Cardiac fibroblast (primary cell): ENCODE measurements around the gene NUDT19.

Source experiments
- DNase-seq, 2 donors: peaks; one replicate each; pipeline versions ENCODE4 v3.0.0 to v3.0.0-alpha.2; 2010; ENCODE audit warnings: low read depth in 2 of 2
- H3K4me3 ChIP-seq, 2 donors: replicated peaks in 1 of 2; 1 replicate in 1 of 2; 2 replicates in 1 of 2; pipeline ENCODE4 v1.5.1; 2011; ENCODE audit warnings: low read depth in 2 of 2, low read length in 2 of 2, mild to moderate bottlenecking in 2 of 2, moderate library complexity in 1 of 2
- CTCF ChIP-seq: IDR thresholded peaks from one replicate; pipeline ENCODE4 v1.5.1; 2011; ENCODE audit warnings: low read depth, mild to moderate bottlenecking, low read length, inconsistent platforms

Gene NUDT19

GRCh38 chr19:32719611-32720059 is 28.0 kb downstream of the NUDT19 start, which contains the start of gene TDRD12:
Gene TDRD12, plus strand, starts transcription at chr19:32719767. Its CDS starts 306 bp downstream, at chr19:32720073.
- TF ChIP-seq CTCF = no peak
- no peak for DNase-seq
- H3K4me3 ChIP-seq = no peak within 1 kb of the TSS

DNA sequence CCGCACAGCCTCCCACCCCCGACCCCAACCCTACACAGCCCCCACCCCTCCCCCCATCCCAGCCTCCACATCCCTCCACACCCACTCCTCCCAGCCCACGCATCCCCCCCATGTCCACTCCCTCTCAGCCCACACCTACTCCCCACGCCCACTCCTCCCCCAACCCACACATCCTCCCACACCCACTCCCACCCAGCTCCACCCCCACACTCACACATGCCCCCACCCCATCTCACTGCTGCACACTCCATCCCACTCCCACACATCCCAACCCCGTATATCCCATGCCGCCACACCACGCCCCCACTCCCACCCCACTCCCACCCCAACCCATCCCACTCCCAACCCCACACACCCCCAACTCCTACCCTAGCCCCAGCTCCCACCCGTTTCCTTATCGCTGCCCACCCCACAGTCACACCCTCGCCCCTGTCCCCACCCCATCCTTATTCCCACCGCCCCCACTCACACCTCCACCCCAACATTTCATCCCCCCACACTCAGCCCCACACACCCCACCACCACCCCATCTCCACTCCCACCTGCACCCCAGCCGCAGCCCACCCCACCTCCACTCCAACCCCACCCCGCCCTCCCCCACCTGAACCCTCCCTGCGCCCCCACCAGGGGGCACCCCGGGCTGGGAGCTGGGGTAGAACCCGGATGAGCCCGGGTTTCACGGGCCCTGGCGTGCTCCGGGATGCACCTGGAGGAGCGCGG is 28.8 kb downstream of the NUDT19 start:
- no peak for DNase-seq
- no peak for TF ChIP-seq CTCF
- no peak overlapping the region for H3K4me3 ChIP-seq

DNA sequence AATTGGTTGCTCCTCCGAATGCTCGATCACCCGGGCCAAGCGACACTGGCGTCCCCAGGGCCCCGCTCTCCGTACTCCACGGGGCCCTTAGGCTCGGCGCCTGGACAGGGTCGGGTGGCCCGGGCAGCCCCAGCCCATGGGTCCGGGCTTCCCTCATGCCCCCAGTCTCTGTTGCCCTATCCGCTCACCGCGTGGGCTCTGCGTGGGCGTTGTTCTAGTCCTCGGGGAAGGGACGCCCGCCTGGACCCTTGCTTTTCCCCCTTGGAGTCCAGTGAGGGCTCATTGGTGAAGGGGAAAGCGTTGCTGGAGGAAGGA is 29.3 kb downstream of the NUDT19 start:
- no peak for DNase-seq
- TF ChIP-seq CTCF = no peak

DNA sequence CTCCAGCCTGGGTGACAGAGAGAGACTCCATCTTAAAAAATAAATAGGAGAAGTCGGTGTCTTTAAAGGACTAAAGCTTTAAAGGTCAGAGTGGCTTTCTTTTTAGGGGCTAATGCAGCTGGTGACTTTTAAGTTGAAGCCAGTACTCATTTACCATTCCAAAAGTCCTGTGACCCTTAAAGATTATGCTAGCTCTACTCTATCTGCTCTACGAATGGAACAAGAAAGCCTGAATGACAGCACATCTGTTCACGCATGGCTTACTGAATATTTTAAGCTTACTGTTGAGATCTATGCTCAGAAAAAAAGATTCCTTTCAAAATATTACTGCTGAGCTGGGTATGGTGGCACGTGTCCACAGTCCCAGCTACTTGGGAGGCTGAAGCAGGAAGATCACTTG is 44.3 kb downstream of the NUDT19 start:
- no peak overlapping the region for H3K4me3 ChIP-seq
- TF ChIP-seq CTCF = no peak
- no peak for DNase-seq

More for the DNA sequence above, 29.3 kb downstream of the NUDT19 start:
- H3K4me3 ChIP-seq = no peak overlapping the region

- DNase-seq = no peak
- TF ChIP-seq CTCF = no peak
- no peak overlapping the region for H3K4me3 ChIP-seq
These were observed 51.4 kb downstream of the NUDT19 start for GRCh38 chr19:32743021-32743420.

- no peak for DNase-seq
- TF ChIP-seq CTCF = no peak
- no peak overlapping the region for H3K4me3 ChIP-seq
These were observed 51.8 kb downstream of the NUDT19 start for GRCh38 chr19:32743447-32743846.
